Mesodermal cell (in vitro differentiated cells): ENCODE data around the gene INO80C.
"Not testable (repeated sequence)": the region's sequence is repeated elsewhere in the genome, so short reads cannot be mapped to it uniquely, and the experiment has no call there.

Source experiments
- H3K27ac ChIP-seq: 2 replicates; pipeline ENCODE4 v1.7.0; 2013; ENCODE audit warnings: mild to moderate bottlenecking, low read depth, low read length, moderate library complexity; ENCODE audit not compliant: severe bottlenecking
- H3K36me3 ChIP-seq: 2 replicates; pipeline ENCODE4 v1.7.1; 2013; ENCODE audit warnings: mild to moderate bottlenecking, low read length, moderate library complexity; ENCODE audit not compliant: control insufficient read depth, insufficient read depth
- H3K4me1 ChIP-seq: one replicate; pipeline ENCODE4 v1.7.1; 2013; ENCODE audit warnings: mild to moderate bottlenecking, low read length; ENCODE audit not compliant: insufficient read depth, control insufficient read depth, poor library complexity, severe bottlenecking
- H3K4me3 ChIP-seq: 2 replicates; pipeline ENCODE4 v1.7.0; 2013; ENCODE audit warnings: low read length, control low read depth, mild to moderate bottlenecking; ENCODE audit not compliant: insufficient read depth, poor library complexity, severe bottlenecking; ENCODE audit errors: extremely low read depth
- H3K9me3 ChIP-seq: 2 replicates; pipeline ENCODE4 v1.7.1; 2013; ENCODE audit warnings: mild to moderate bottlenecking, low read length, moderate library complexity; ENCODE audit not compliant: control insufficient read depth
- WGBS, 2 experiments: methylation state at CpG; one replicate each; pipeline ENCODE4 v1.1.5; 2013; ENCODE audit warnings: missing lambda C conversion rate in 2 of 2; ENCODE audit not compliant: insufficient coverage in 2 of 2; 5-methylcytosine and 5-hydroxymethylcytosine counted together

INO80C gene

DNA sequence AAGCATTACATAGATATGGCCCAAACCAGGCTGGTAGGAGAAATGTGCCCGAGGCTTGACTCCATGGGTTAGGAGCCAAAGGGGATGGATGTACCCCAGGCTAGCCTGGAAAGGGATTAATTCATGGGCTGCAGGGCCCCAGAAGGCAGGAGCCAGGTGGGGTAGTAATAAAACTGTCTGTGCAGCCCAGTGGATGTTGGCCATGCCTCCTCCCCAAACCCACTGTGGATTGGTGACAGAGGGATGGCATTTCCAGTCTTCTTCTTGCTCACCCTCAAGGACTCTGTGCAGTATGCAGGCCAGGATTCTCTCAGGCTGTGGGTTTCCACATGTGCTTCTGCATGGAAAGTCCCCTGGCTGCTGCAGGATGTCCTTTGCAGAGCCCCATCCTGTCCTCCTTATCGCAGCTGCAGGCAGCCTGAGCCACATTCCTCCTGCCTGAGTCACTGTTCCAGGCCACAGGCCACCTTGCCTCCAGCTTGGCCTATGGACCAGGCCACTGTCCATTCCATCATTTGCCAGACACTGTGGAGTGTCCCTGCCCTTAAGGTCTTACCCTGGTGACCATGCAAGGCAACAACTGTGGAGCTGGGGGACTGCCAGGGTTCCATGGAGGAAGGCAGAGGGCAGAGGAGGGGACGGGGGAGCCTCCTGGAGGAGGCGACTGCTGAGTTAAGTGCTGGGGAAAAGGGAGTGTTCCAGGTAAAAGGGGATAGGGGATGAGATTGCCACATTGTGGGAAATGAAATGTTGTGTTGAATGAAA, 38.9 kb downstream of the INO80C start:
- Histone ChIP-seq H3K27ac (peak overlapping the region; percentile 79), H3K9me3 (no peaks in the 10 kb centered on the region), H3K36me3 (no peaks in the 10 kb centered on the region), H3K4me3 (no peak overlapping the region), H3K4me1 (peaks cover 66% of the 10 kb centered on the region)
- 66 to 74% methylated on average over 4 of the region's 4 CpGs for WGBS, 2 experiments

DNA sequence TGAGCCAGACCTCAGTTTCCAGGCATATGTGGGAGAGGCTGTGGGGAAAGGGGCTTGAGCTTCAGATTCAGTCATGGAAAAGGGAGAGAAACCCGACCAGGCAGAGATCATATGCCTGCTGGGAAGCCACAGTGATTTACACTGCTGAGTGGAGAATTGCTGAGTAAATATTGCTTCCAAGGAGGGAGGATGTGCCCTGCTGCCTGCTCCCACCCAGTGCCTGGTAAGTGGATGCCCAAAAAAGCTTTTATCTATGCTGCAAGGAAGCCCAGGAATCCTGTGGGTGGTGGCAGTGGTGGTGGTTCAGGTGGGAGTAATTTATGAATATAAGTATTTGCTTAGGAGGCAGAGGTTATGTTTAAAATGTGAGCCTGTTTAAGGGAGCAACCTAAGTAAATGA, 39.5 kb downstream of the INO80C start:
- Histone ChIP-seq H3K27ac (peak overlapping the region; percentile 79), H3K9me3 (no peaks in the 10 kb centered on the region), H3K4me3 (no peak overlapping the region), H3K4me1 (peaks cover 66% of the 10 kb centered on the region), H3K36me3 (no peaks in the 10 kb centered on the region)
- 43 to 77% methylated on average over 1 of the region's 1 CpG for WGBS, 2 experiments

DNA sequence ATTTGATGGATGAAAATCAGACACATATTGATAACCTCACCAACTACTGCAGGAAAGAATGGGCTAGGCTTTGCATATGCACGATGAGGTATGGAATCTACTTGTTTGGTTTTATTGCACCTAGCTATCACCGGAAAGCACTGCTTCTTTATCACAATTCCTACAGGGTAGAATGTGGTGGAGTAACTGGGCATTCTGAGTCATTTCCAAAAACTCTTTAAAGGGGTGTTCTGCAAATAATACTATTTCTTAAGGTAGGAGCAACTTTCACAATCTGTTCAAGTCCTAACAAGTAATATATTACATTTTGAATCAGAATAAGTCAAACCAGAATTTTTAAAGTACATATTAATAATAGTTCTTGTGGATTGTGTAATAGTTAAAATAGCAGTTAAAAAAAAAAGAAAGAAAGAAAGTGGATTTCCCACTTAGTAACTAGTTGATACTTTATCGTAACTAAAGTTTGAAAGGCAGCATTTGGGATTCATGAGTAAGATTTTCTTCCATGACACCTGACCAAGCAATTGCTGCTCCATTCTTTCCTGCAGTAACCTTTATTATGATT, 40.5 kb downstream of the INO80C start:
- WGBS, 2 experiments, result no CpG with 5 or more reads among the region's 3 CpGs
- Histone ChIP-seq H3K36me3 (no peaks in the 10 kb centered on the region), H3K9me3 (no peaks in the 10 kb centered on the region), H3K4me1 (peaks cover 61% of the 10 kb centered on the region), H3K27ac (no peak overlapping the region), H3K4me3 (no peak overlapping the region)

DNA sequence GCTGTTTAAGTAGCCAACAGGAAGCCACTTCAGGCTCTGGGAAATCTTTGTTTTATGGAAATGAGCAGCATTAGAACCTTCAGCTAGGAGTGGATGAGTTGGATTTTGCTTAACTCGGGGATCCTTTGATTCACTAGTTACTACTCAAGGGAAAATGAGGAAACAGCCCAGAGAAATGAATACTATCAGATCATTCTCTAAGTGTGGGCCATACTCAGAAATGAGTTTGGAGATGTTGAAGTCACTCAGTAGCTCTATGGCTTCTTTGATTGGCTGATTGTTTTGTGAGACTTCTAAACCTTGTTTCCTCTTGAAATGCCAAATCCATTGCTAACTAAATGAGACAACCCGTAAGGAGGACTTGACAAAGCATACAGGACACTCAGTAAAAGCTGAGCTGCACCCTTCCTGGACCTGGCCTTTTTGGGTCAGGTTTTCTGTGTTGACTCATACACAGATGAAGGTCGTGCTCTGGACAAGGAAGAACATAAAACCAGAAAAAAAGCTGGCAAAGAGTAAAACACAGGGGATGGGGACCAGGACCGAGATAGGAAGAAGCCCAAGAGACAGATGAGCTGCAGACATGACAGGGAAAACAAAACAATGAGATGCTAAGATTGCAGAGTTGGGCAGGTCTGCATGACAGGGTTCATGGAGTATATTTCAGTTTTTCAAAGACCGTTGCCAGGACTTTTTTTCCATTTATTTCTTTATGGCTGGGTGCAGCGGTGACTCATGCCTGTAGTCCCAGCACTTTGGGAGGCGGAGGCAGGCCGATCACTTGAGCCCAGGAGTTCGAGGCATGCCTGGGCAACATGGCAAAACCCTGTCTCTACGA, 41.6 kb downstream of the INO80C start:
- Histone ChIP-seq H3K27ac (peak overlapping the region; percentile 36), H3K9me3 (no peaks in the 10 kb centered on the region), H3K4me1 (peaks cover 51% of the 10 kb centered on the region), H3K36me3 (no peaks in the 10 kb centered on the region), H3K4me3 (no peak overlapping the region)
- WGBS, 2 experiments, result 89 to 95% methylated on average over 8 to 9 of the region's 10 CpGs

DNA sequence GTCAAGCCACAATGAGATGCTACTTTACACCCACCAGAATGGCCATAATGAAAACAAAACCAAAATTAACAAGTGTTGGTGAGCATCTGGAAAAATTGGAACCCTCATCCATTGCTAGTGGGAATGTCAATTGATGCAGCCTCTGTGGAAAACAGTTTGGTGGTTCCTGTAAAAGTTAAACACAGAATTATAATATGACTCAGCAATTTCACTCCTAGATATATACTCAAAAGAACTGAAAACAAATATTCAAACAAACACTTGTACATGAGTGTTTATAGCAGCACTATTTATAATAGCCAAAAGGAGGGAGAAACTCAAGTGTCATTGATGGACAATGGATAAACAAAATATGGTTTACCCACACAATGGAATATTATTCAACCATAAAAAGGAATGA, 43.0 kb downstream of the INO80C start:
- no peaks in the 10 kb centered on the region for H3K9me3 ChIP-seq
- no peak overlapping the region for H3K4me3 ChIP-seq
- H3K4me1 ChIP-seq, result peaks cover 37% of the 10 kb centered on the region
- H3K27ac ChIP-seq, result no peak overlapping the region
- no peaks in the 10 kb centered on the region for H3K36me3 ChIP-seq

DNA sequence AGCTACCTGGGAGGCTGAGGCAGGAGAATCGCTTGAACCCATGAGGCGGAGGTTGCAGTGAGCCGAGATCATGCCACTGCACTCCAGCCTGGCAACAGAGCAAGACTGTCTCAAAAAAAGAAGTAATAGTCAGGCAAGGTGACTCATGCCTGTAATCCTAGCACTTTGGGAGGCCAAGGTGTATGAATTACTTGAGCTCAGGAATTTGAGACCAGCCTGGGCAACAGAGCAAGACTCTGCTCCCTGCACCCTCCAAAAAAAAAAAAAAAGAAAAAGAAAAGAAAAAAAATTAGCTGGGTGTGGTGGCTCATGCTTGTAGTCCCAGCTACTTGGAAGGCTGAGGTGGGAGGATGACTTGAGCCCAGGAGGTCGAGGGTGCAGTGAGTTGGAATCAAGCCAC, 44.7 kb downstream of the INO80C start:
- peaks cover 23% of the 10 kb centered on the region for H3K4me1 ChIP-seq
- not testable (repeated sequence) for H3K9me3 ChIP-seq, H3K27ac ChIP-seq, H3K36me3 ChIP-seq, H3K4me3 ChIP-seq
- WGBS, 2 experiments, result 90 to 94% methylated on average over 3 to 4 of the region's 4 CpGs

DNA sequence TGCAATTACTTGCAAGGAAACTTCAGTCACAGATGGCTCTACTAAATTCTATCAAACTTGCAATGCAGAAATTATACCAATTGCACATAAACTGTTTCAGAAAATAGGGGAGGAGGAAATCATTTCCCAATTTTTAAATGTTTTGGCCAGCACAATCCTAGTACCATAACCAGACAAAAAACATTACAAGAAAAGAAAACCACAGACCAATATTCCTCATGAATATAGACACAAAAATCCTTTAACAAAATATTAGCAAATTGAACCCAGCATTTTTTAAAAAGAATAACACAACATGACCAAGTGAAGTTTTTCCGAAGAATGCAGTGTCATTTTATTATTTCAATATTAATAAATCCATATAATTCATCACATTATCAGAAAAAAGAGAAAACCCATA, 45.8 kb downstream of the INO80C start:
- no peak overlapping the region for H3K27ac ChIP-seq
- WGBS, 2 experiments, result no CpG with 5 or more reads among the region's 1 CpG
- no peak overlapping the region for H3K4me3 ChIP-seq
- H3K9me3 ChIP-seq, result no peaks in the 10 kb centered on the region
- no peaks in the 10 kb centered on the region for H3K36me3 ChIP-seq
- H3K4me1 ChIP-seq, result peaks cover 12% of the 10 kb centered on the region

DNA sequence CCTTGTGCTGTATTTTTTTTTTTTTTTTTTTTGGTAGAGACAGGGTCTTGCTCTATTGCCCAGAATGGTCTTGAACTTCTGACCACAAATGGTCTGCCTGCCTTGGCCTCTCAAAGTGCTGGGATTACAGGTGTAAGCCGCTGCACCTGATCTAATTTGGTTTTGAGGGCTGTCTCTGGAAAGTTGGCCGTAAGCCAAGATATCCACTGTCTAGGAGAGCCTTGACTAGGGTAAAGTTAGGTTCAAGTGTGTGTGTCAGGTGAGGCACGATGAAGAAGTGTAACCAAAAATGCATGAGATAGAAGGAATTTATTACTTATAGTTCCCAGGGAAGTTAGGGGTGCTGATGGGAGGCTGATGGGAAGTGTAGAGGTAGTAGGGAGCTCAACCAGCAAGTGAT, 46.7 kb downstream of the INO80C start:
- H3K4me1 ChIP-seq, result peaks cover 4% of the 10 kb centered on the region
- H3K4me3 ChIP-seq, result no peak overlapping the region
- WGBS, 2 experiments, result 90% methylated on average over 3 of the region's 3 CpGs
- no peaks in the 10 kb centered on the region for H3K9me3 ChIP-seq
- no peak overlapping the region for H3K27ac ChIP-seq
- H3K36me3 ChIP-seq, result no peaks in the 10 kb centered on the region

DNA sequence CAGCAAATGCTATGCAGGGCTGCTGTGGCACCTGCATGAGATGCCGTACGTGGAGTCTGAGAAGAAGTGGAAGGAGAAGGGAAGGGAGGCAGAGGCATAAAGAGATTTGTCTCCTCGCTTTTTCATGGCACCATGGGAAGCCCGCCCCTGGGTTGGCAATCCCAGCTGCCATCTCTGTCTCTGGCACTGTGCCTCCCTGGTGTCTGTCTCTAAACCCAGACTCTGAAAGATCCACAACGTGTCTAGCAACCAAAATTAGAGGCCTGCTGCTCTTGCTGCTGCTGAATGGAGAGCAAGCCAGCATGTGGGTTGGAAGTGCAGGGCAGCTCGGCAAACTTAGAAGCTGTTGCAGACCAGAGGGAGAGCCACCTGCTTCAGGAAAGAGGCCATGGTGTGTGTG, 53.1 kb downstream of the INO80C start:
- no peak overlapping the region for H3K27ac ChIP-seq
- WGBS, 2 experiments, result 96 to 97% methylated on average over 3 to 4 of the region's 6 CpGs
- H3K4me3 ChIP-seq, result no peak overlapping the region
- H3K4me1 ChIP-seq, result no peaks in the 10 kb centered on the region
- no peaks in the 10 kb centered on the region for H3K9me3 ChIP-seq
- H3K36me3 ChIP-seq, result no peaks in the 10 kb centered on the region

DNA sequence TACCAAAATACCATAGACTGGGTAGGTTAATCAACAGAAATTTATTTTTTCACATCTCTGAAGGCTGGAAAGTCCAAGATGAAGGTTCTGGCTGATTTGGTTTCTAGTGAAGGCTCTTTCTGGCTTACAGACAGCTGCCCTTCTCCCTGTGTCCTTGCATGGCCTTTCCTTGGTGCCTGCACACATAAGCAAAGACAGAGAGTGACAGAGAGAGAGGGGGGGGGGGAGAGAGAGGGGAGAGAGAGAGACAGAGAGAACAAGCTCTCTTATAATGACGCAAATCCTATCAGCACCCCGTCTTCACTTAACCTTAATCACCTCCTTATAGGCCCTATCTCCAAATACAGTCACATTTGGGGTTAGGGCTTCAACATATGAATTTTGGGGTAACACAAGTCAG, 53.9 kb downstream of the INO80C start:
- H3K27ac ChIP-seq, result no peak overlapping the region
- no peaks in the 10 kb centered on the region for H3K4me1 ChIP-seq
- no CpG with 5 or more reads among the region's 2 CpGs for WGBS, 2 experiments
- no peaks in the 10 kb centered on the region for H3K36me3 ChIP-seq
- no peaks in the 10 kb centered on the region for H3K9me3 ChIP-seq
- H3K4me3 ChIP-seq, result no peak overlapping the region

DNA sequence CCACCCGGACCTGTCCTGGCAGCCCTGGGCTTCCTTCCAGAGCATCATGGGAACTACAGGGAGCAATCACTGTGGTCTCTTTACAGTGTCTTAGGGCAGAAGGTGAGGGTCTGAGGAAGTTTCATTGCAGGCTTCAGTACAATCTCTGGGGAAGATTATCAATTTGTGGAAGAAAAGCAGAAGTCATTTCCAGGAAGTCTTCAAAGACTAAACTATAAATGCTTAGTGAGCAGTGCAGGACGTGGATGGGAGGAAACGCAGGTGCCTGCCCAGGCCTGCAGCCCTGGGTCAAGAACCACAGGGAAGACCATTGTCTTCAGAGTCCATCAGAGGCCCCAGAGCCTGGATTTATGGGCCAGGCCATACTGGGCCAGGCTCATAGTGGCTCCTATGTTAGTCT, 54.3 kb downstream of the INO80C start:
- 88 to 100% methylated on average over 2 of the region's 3 CpGs for WGBS, 2 experiments
- Histone ChIP-seq H3K4me1 (no peaks in the 10 kb centered on the region), H3K4me3 (no peak overlapping the region), H3K36me3 (no peaks in the 10 kb centered on the region), H3K27ac (no peak overlapping the region), H3K9me3 (no peaks in the 10 kb centered on the region)
